ENCODE data around the gene IRAK4. TPM values are rescaled to one million over a fixed set of nuclear protein-coding genes. Genes with fewer than 3 reads are reported as not detected.

IRAK4 gene
- total RNA-seq, 2 experiments from 2014 or later, result 32.9 to 37.7 TPM

Other genes starting within 250 kb of the IRAK4 start
- not detected for gene ADAMTS20, start 206.7 kb upstream of the IRAK4 start, total RNA-seq
- gene PUS7L, start 161 bp upstream of the IRAK4 start, total RNA-seq, result 10 to 100 TPM; 16.8 to 19.8 TPM
- gene TWF1, start 47.4 kb downstream of the IRAK4 start, total RNA-seq, result 10 to 100 TPM; 24.1 to 25.9 TPM
- under 1 TPM; 0.24 to 0.86 TPM for gene TMEM117, start 77.1 kb downstream of the IRAK4 start, total RNA-seq

All from activated CD8-positive, alpha-beta T cell treated with anti-CD3 and anti-CD28 coated beads, Interleukin-2, amount 10 ng/mL, durations not matched to agents 7 days and 5 days (primary cell).